ENCODE measurements around the gene PLAC8. TPM values are rescaled to one million over a fixed set of nuclear protein-coding genes. Genes with fewer than 3 reads are reported as not detected.
A peak's percentile ranks its signal among the peaks of the same experiment; 100 is the strongest.

The PLAC8 gene
- total and polyA plus RNA-seq, 2 of the 13 experiments (the other 11 are each of a cell fraction or from before 2014, with no cell fraction given) = 3.0 to 174 TPM

DNA sequence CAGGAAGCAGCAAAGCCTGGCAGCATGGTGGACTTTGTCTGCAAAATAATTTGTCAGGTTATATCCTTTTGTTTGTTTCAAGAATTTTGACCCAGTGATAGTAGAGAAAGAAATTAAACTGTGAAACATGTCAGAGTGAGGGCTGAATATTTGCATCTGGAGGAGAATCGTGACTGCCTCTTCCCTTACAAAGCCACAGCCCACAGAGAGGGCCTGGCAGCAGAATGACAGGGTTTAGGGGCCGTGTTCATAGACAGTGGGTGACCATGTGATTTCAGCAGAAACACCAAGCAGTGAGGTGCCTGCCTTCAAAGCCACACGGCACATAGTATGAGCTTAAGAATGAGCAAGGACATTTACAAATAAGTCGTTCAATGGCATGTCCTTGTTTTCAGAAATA lies 24.4 kb upstream of the PLAC8 start:
- ChIA-PET POLR2A (interaction anchor here (1.1 to 1.5 kb wide), 2 partner anchors 24 to 145 kb away, joined by 3 read pairs; partner anchors contain the start of gene COQ2), CTCF (ENCODE audit: low intra/inter-chr PET ratio, low total read pairs) (no interaction called here)
- peak overlapping the region; percentile 79 for H3K27ac ChIP-seq (ENCODE audit: extremely low read length, insufficient read depth, low read length)
- 36% methylated on average over 4 of the region's 4 CpGs for WGBS (ENCODE audit: low lambda C conversion rate)
- H3K36me3 ChIP-seq (replicated peaks in 1 of 2; ENCODE audit: control insufficient read depth in 1 of 2, insufficient read depth in 2 of 2, low read length in 2 of 2) = no peaks in the 10 kb centered on the region
- peak overlapping the region; percentile 76 for H3K4me2 ChIP-seq (ENCODE audit: low read depth, low read length)
- H3K9ac ChIP-seq (ENCODE audit: insufficient read depth, low read depth, low read length) = no peak overlapping the region
- no peak overlapping the region for H2AFZ ChIP-seq (ENCODE audit: low read length)
- no peak for DNase-seq (ENCODE audit: low spot score)
- TF ChIP-seq ZMYM3 (CRISPR knock-in tag; IDR thresholded peaks at IDR 0.05) (no peak), YY1 (IDR thresholded peaks at IDR 0.05; ENCODE audit: insufficient read depth, insufficient replicate concordance, low read depth, low read length) (no peak), KLF13 (CRISPR knock-in tag; IDR thresholded peaks at IDR 0.05) (no peak), AFF4 (CRISPR knock-in tag; IDR thresholded peaks at IDR 0.05) (no peak)
- TF ChIP-seq, protein P1, sequence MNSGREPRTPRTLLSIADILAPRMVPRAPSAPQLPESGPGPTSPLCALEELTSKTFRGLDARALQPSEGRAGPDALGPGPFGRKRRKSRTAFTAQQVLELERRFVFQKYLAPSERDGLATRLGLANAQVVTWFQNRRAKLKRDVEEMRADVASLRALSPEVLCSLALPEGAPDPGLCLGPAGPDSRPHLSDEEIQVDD (CRISPR knock-in tag; IDR thresholded peaks at IDR 0.05; ENCODE audit: borderline replicate concordance) = no peak
- H4K20me1 ChIP-seq (ENCODE audit: insufficient read depth, low read length) = no peaks in the 10 kb centered on the region
- no peaks in the 10 kb centered on the region for H3K79me2 ChIP-seq (ENCODE audit: insufficient read depth, low read length)
- H3K4me3 ChIP-seq (replicated peaks in 1 of 3; ENCODE audit: insufficient read depth in 1 of 3, low read depth in 2 of 3, low read length in 3 of 3) = no peak overlapping the region
- intact Hi-C loops (cut with micrococcal nuclease; ENCODE audit: unreplicated experiment) = no loop called here
- no peak for FAIRE-seq
- peaks cover 13% of the 10 kb centered on the region for H3K9me3 ChIP-seq (ENCODE audit: low read length)
- ATAC-seq = no peak
- H3K27me3 ChIP-seq (ENCODE audit: control insufficient read depth in 1 of 2, insufficient read depth in 2 of 2, low read length in 2 of 2) = no peaks in the 10 kb centered on the region
- H3K4me1 ChIP-seq (ENCODE audit: insufficient read depth, low read length) = peaks cover 34% of the 10 kb centered on the region
- no TSS peak for BruUV-seq (replicated peaks)
- in situ Hi-C loops (cut with HindIII; ENCODE audit: extremely low pct_ligation_motif_present, low pct_unique_long_range_greater_than_20kb) = no loop called here

Data from HepG2 (cell line).